HG03280 (cell line): ENCODE data around the gene MARK3.
"Not testable (repeated sequence)": the region's sequence is repeated elsewhere in the genome, so short reads cannot be mapped to it uniquely, and the experiment has no call there.

ENCODE experiments used
- ATAC-seq: cut with Tn5 transposase; IDR thresholded peaks from one replicate; pipeline ENCODE4 v1.9.1; 2021; ENCODE audit warnings: mild to moderate bottlenecking, moderate library complexity; ENCODE audit not compliant: unreplicated experiment

Gene MARK3

GRCh38 chr14:103522649-103523574, 137.7 kb downstream of the MARK3 start, which contains the start of gene CKB:
TSS of gene CKB (minus strand) at chr14:103522830. CDS start at chr14:103522493, 337 bp downstream.
- ATAC-seq, result no peak

- no peak for ATAC-seq
These were observed 138.3 kb downstream of the MARK3 start for GRCh38 chr14:103523575-103523954.

- no peak for ATAC-seq
These were observed 139.1 kb downstream of the MARK3 start for GRCh38 chr14:103524002-103524935.

GRCh38 chr14:103525430-103526246, 140.4 kb downstream of the MARK3 start:
- ATAC-seq, result not testable (repeated sequence)

DNA sequence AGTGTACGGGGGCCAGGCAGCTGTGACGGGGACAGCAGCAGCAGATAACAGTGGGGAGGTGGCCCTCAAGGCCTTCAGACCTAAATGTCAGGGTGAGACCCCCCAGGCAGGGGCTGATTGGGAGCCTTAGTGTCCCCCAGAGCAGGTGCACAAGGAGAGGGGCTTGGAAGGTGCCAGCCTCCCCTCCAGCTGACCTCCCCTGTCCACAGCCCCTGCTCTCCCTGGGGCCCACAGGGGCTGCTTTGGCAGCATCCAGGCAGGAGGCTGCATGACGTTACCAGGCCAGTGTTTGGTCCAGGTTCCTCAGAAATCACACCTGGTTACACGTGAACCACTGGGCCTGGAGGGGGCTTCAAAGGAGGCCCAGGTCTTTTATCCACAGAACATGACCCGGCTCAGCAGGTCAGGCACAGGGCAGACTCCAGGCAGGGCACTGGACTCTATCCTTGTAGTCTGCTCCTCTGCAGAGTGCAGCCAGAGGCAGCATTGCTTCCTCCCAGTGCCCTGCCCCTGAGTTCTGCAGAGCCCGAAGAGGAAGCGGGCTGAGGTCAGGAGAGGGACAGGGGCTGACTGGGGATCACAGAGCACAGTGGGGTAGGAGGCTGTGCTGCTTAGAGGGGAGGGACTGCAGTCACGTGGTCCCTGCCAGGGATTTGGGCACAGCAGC, 141.2 kb downstream of the MARK3 start:
- no peak for ATAC-seq

DNA sequence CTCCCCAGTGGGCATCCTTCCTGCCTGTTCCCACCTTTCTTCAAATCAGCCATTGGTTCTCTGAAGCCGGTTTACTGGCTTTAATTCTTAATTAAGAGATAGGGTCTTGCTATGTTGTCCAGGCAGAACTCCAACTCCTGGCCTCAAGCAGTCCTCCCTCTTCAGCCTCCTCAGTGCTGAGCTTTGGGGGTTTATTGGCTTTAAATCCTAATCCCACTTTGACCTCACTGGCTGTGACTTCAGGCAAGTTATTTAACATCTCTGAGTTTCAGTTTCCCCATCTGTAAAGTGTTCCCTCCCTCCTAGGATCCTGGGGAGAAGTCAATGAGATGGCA, 141.7 kb downstream of the MARK3 start:
- no peak for ATAC-seq

GRCh38 chr14:103527408-103528145, 142.4 kb downstream of the MARK3 start:
- no peak for ATAC-seq

- ATAC-seq, result no peak
These were observed 143.0 kb downstream of the MARK3 start for GRCh38 chr14:103528146-103528586.

GRCh38 chr14:103528587-103529382, 143.6 kb downstream of the MARK3 start, which contains the start of gene TRMT61A:
TSS of gene TRMT61A (plus strand) at chr14:103529196. CDS start at chr14:103529979, 783 bp downstream.
- ATAC-seq, result peak; percentile 45

DNA sequence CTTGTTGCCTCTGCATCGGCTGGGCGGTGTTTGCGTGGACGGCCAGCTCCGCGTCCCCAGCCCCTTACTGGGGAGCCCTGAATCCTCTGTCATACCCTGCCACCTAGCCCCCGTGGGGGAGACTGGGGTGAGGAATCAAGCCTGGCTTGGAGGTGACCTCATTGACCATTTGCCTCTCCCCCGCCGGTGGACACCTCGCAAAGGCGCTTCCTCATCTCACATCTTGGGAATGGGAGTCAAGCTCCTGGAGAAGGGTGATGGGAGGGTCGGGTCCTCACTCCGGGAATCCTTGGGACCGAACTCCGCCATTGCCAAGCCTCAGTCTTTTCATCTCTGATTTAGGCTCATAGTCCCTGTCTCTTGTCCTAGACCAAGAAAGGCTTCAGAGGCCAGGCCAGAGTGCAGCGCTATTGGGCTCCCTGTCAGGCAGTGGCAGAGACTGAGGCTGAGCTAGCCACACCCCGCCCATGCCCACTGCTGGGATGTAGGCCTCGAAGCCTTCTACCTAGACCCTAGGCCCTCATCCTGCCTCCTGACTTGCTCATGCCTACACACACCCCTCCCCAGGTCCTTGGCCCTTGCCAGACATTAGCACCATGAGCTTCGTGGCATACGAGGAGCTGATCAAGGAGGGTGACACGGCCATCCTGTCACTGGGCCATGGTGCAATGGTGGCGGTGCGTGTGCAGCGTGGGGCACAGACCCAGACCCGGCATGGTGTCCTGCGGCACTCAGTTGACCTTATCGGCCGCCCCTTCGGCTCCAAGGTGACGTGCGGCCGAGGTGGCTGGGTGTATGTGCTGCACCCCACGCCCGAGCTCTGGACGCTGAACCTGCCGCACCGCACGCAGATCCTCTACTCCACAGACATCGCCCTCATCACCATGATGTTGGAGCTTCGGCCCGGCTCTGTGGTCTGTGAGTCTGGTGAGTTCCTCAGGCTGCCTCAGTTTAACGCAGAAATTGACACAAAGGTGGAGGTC, 144.5 kb downstream of the MARK3 start:
- no peak for ATAC-seq

DNA sequence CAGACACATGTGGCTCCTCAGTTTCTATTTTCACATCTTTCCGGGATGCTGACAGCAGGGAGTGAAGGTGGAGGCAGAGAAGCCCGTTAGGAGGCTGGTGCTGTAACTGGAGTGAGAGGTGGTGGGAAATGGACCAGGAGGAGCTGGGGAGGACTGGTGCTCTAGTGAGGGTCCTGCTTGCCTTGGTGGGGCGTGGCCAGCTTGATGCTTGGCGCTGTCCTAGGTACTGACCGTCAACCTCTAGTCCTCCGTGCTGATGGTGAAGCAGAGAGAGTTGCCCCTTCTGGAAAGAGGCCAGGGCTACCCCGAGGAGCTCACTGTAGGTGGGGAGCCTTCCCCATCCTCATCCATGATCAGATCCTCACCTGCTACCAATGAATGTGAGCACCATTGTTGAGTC, 145.2 kb downstream of the MARK3 start:
- ATAC-seq, result no peak

GRCh38 chr14:103530831-103531230, 145.6 kb downstream of the MARK3 start:
- ATAC-seq, result no peak

DNA sequence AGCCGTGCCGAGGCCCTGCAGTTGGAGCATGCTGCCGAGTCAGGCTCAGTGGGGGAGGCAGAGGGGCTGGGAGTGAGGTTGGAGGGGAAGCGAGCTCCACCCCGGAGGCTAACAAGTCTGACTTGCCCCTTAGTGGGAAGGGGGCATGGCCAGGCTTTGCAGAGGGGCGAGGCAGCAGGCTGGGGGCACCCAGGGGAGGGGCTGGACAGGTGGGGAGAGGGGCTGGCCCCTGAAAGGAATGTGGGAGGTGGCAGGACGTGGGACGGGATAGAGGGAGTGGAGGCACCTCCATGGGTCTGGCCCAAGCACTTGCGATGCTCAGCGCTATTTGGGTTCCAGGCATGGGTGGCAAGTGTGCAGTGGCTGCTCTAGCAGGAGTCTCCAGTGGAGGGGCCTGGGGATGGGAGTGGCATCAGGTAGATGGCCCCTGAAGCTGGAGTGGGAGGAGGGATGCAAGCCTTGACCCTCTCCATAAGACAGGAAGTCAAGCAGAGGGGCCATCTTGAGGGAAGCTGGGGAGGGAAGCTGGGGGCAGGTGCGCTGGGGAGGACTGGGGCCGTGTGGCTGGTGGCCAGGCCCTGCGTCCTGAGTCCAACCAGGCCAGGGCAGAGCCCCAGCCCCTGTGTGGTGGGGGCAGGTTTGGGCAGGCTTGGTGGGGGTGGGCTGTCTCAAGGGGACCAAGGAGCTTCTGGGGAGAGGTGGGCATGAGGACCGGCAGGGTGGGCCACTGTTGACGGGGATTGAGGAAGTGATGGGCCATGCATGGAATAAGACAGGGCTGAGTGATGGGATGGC, 146.4 kb downstream of the MARK3 start:
- ATAC-seq, result no peak

- no peak for ATAC-seq
These were observed 147.3 kb downstream of the MARK3 start for GRCh38 chr14:103532216-103533136.
